ENCODE results near the gene TMEM135. TPM values are rescaled to one million over a fixed set of nuclear protein-coding genes. Genes with fewer than 3 reads are reported as not detected.
"Not testable (repeated sequence)": the region's sequence is repeated elsewhere in the genome, so short reads cannot be mapped to it uniquely, and the experiment has no call there.

Gene TMEM135
- total RNA-seq, 1 experiment from 2014 or later = 6.0 TPM

GRCh38 chr11:87072787-87073186 is 35.1 kb downstream of the TMEM135 start:
- no peak for DNase-seq (ENCODE audit: low read depth in 1 of 2, low spot score in 2 of 2)
- H3K4me1 ChIP-seq (replicated peaks) = no peaks in the 10 kb centered on the region
- no peaks in the 10 kb centered on the region for H3K36me3 ChIP-seq

GRCh38 chr11:87076260-87076783 is 38.6 kb downstream of the TMEM135 start:
- Histone ChIP-seq H3K27ac (no peak overlapping the region), H3K27me3 (replicated peaks) (no peaks in the 10 kb centered on the region), H3K4me1 (replicated peaks) (no peaks in the 10 kb centered on the region), H3K9me3 (replicated peaks) (no peaks in the 10 kb centered on the region), H3K4me3 (no peak overlapping the region), H3K36me3 (no peaks in the 10 kb centered on the region)
- DNase-seq (ENCODE audit: low read depth in 1 of 2, low spot score in 2 of 2) = no peak

More at GRCh38 chr11:87072787-87073186, 35.1 kb downstream of the TMEM135 start:
- no peak overlapping the region for H3K4me3 ChIP-seq
- no peaks in the 10 kb centered on the region for H3K27me3 ChIP-seq (replicated peaks)
- no peak overlapping the region for H3K27ac ChIP-seq
- no peaks in the 10 kb centered on the region for H3K9me3 ChIP-seq (replicated peaks)

GRCh38 chr11:87076874-87077429 is 39.2 kb downstream of the TMEM135 start:
- Histone ChIP-seq H3K27ac (no peak overlapping the region), H3K36me3 (no peaks in the 10 kb centered on the region), H3K4me3 (no peak overlapping the region), H3K4me1 (replicated peaks) (no peaks in the 10 kb centered on the region), H3K27me3 (replicated peaks) (no peaks in the 10 kb centered on the region), H3K9me3 (replicated peaks) (no peaks in the 10 kb centered on the region)
- no peak for DNase-seq (ENCODE audit: low read depth in 1 of 2, low spot score in 2 of 2)

GRCh38 chr11:87081358-87081757 is 43.6 kb downstream of the TMEM135 start:
- Histone ChIP-seq H3K4me3 (no peak overlapping the region), H3K27ac (no peak overlapping the region), H3K27me3 (replicated peaks) (no peaks in the 10 kb centered on the region), H3K4me1 (replicated peaks) (no peaks in the 10 kb centered on the region), H3K36me3 (no peaks in the 10 kb centered on the region), H3K9me3 (replicated peaks) (no peaks in the 10 kb centered on the region)
- DNase-seq (ENCODE audit: low read depth in 1 of 2, low spot score in 2 of 2) = no peak

GRCh38 chr11:87082590-87082989 is 44.9 kb downstream of the TMEM135 start:
- DNase-seq (ENCODE audit: low read depth in 1 of 2, low spot score in 2 of 2) = no peak
- Histone ChIP-seq H3K27ac (no peak overlapping the region), H3K27me3 (replicated peaks) (no peaks in the 10 kb centered on the region), H3K36me3 (no peaks in the 10 kb centered on the region), H3K4me3 (no peak overlapping the region), H3K4me1 (replicated peaks) (no peaks in the 10 kb centered on the region), H3K9me3 (replicated peaks) (no peaks in the 10 kb centered on the region)

GRCh38 chr11:87083029-87083428 is 45.3 kb downstream of the TMEM135 start:
- H3K36me3 ChIP-seq = no peaks in the 10 kb centered on the region
- DNase-seq (ENCODE audit: low read depth in 1 of 2, low spot score in 2 of 2) = no peak
- no peaks in the 10 kb centered on the region for H3K4me1 ChIP-seq (replicated peaks)
- no peaks in the 10 kb centered on the region for H3K9me3 ChIP-seq (replicated peaks)
- no peak overlapping the region for H3K4me3 ChIP-seq
- H3K27me3 ChIP-seq (replicated peaks) = no peaks in the 10 kb centered on the region
- H3K27ac ChIP-seq = no peak overlapping the region

- Histone ChIP-seq H3K4me3 (no peak overlapping the region), H3K9me3 (replicated peaks) (no peaks in the 10 kb centered on the region), H3K36me3 (no peaks in the 10 kb centered on the region), H3K27ac (no peak overlapping the region), H3K27me3 (replicated peaks) (no peaks in the 10 kb centered on the region), H3K4me1 (replicated peaks) (no peaks in the 10 kb centered on the region)
- DNase-seq (ENCODE audit: low read depth in 1 of 2, low spot score in 2 of 2) = no peak
Observed at GRCh38 chr11:87092159-87092558, 54.4 kb downstream of the TMEM135 start.

GRCh38 chr11:87092567-87092966 is 54.8 kb downstream of the TMEM135 start:
- no peak for DNase-seq (ENCODE audit: low read depth in 1 of 2, low spot score in 2 of 2)

GRCh38 chr11:87097582-87097981 is 59.8 kb downstream of the TMEM135 start:
- Histone ChIP-seq H3K36me3 (no peaks in the 10 kb centered on the region), H3K9me3 (replicated peaks) (no peaks in the 10 kb centered on the region), H3K27ac (no peak overlapping the region), H3K4me1 (replicated peaks) (no peaks in the 10 kb centered on the region), H3K27me3 (replicated peaks) (no peaks in the 10 kb centered on the region), H3K4me3 (no peak overlapping the region)
- no peak for DNase-seq (ENCODE audit: low read depth in 1 of 2, low spot score in 2 of 2)

More at GRCh38 chr11:87092567-87092966, 54.8 kb downstream of the TMEM135 start:
- Histone ChIP-seq H3K4me1 (replicated peaks) (no peaks in the 10 kb centered on the region), H3K27ac (no peak overlapping the region), H3K9me3 (replicated peaks) (no peaks in the 10 kb centered on the region), H3K27me3 (replicated peaks) (no peaks in the 10 kb centered on the region), H3K36me3 (no peaks in the 10 kb centered on the region), H3K4me3 (no peak overlapping the region)

- Histone ChIP-seq H3K27me3 (replicated peaks) (no peaks in the 10 kb centered on the region), H3K4me1 (replicated peaks) (no peaks in the 10 kb centered on the region), H3K36me3 (no peaks in the 10 kb centered on the region), H3K27ac (no peak overlapping the region), H3K9me3 (replicated peaks) (no peaks in the 10 kb centered on the region), H3K4me3 (no peak overlapping the region)
- DNase-seq (ENCODE audit: low read depth in 1 of 2, low spot score in 2 of 2) = no peak
Observed at GRCh38 chr11:87101956-87102580, 64.3 kb downstream of the TMEM135 start.

- H3K4me3 ChIP-seq; DNase-seq (ENCODE audit: low read depth in 1 of 2, low spot score in 2 of 2); H3K27me3 ChIP-seq (replicated peaks): not testable (repeated sequence)
Observed at GRCh38 chr11:87105826-87106225, 68.1 kb downstream of the TMEM135 start.

GRCh38 chr11:87107379-87107778 is 69.6 kb downstream of the TMEM135 start:
- DNase-seq (ENCODE audit: low read depth in 1 of 2, low spot score in 2 of 2); H3K36me3 ChIP-seq; H3K27ac ChIP-seq; H3K4me1 ChIP-seq (replicated peaks); H3K27me3 ChIP-seq (replicated peaks); H3K4me3 ChIP-seq; H3K9me3 ChIP-seq (replicated peaks): not testable (repeated sequence)

More at GRCh38 chr11:87105826-87106225, 68.1 kb downstream of the TMEM135 start:
- H3K4me1 ChIP-seq (replicated peaks); H3K9me3 ChIP-seq (replicated peaks); H3K27ac ChIP-seq; H3K36me3 ChIP-seq: not testable (repeated sequence)

- Histone ChIP-seq H3K36me3 (no peaks in the 10 kb centered on the region), H3K4me3 (no peak overlapping the region), H3K4me1 (replicated peaks) (no peaks in the 10 kb centered on the region), H3K27ac (no peak overlapping the region), H3K27me3 (replicated peaks) (no peaks in the 10 kb centered on the region), H3K9me3 (replicated peaks) (no peaks in the 10 kb centered on the region)
- DNase-seq (ENCODE audit: low read depth in 1 of 2, low spot score in 2 of 2) = no peak
Observed at GRCh38 chr11:87110443-87111131, 72.9 kb downstream of the TMEM135 start.

- no peaks in the 10 kb centered on the region for H3K27me3 ChIP-seq (replicated peaks)
- no peak overlapping the region for H3K4me3 ChIP-seq
- H3K4me1 ChIP-seq (replicated peaks) = no peaks in the 10 kb centered on the region
- no peaks in the 10 kb centered on the region for H3K9me3 ChIP-seq (replicated peaks)
- DNase-seq (ENCODE audit: low read depth in 1 of 2, low spot score in 2 of 2) = no peak
- no peaks in the 10 kb centered on the region for H3K36me3 ChIP-seq
- H3K27ac ChIP-seq = no peak overlapping the region
Observed at GRCh38 chr11:87114093-87114492, 76.4 kb downstream of the TMEM135 start.

All from SJSA1 (cell line).